HEK293 (cell line): ENCODE measurements around the gene ADAMTS17.

Experiments
- CTCF ChIA-PET: fragments of 350-600 bp; formaldehyde crosslinking; extraction: SDS; loops from one replicate; lab custom pipeline; 2021; ENCODE audit warnings: antibody characterized with exemption; lab: Yijun Ruan, JAX
- POLR2A ChIA-PET: fragments of 300-600 bp; formaldehyde crosslinking; extraction: SDS; loops from one replicate; lab custom pipeline; 2020; ENCODE audit warnings: antibody characterized with exemption, inconsistent platforms; lab: Yijun Ruan, JAX
- H3K27ac ChIP-seq: fragments of 200-500 bp; sonication (Bioruptor generic); 2 replicates; pipeline ENCODE4 v1.5.1; 2014; ENCODE audit warnings: low read depth, low read length, control low read depth, inconsistent platforms; ENCODE audit errors: extremely low read depth
- H3K36me3 ChIP-seq, 2 experiments: fragments of 200-500 bp in 1 of 2; sonication (Bioruptor generic) in 1 of 2; 1 replicate in 1 of 2; 2 replicates in 1 of 2; pipeline ENCODE4 v1.5.1; 2014 to 2017; ENCODE audit warnings: inconsistent platforms in 2 of 2, low read length in 2 of 2; ENCODE audit not compliant: control insufficient read depth in 2 of 2, insufficient read depth in 1 of 2
- H3K4me1 ChIP-seq: fragments of 200-500 bp; sonication (Bioruptor generic); 2 replicates; pipeline ENCODE4 v1.5.1; 2014; ENCODE audit warnings: mild to moderate bottlenecking, low read length, inconsistent platforms; ENCODE audit not compliant: control insufficient read depth, insufficient read depth
- H3K4me3 ChIP-seq: 2 replicates; pipeline ENCODE4 v1.5.1; 2011; ENCODE audit warnings: low read depth, mild to moderate bottlenecking, control low read depth, low read length, moderate library complexity
- H3K9me3 ChIP-seq: fragments of 200-500 bp; sonication (Bioruptor generic); 2 replicates; pipeline ENCODE4 v1.5.1; 2014; ENCODE audit warnings: low read depth, low read length, inconsistent platforms; ENCODE audit not compliant: control insufficient read depth, insufficient read depth
- MYNN ChIP-seq: fragments of 450-650 bp; formaldehyde crosslinking; IDR thresholded peaks from 2 replicates; pipeline ENCODE4 v1.5.1; 2016; ENCODE audit warnings: missing biosample characterization, missing genetic modification characterization, borderline replicate concordance
- SP3 ChIP-seq: fragments of 450-650 bp; formaldehyde crosslinking; IDR thresholded peaks from 2 replicates; pipeline ENCODE4 v1.5.1; 2016; ENCODE audit warnings: missing biosample characterization, missing genetic modification characterization
- YY2 ChIP-seq: fragments of 450-650 bp; formaldehyde crosslinking; IDR thresholded peaks from 2 replicates; pipeline ENCODE4 v1.5.1; 2016; ENCODE audit warnings: missing biosample characterization, missing genetic modification characterization
- ZBTB1 ChIP-seq: fragments of 450-650 bp; formaldehyde crosslinking; IDR thresholded peaks from 2 replicates; pipeline ENCODE4 v1.5.1; 2016; ENCODE audit warnings: missing biosample characterization, missing genetic modification characterization
- ZBTB48 ChIP-seq: fragments of 450-650 bp; formaldehyde crosslinking; IDR thresholded peaks from 2 replicates; pipeline ENCODE4 v1.5.1; 2016; ENCODE audit warnings: missing biosample characterization, missing genetic modification characterization
- ZFP69B ChIP-seq: fragments of 450-650 bp; formaldehyde crosslinking; IDR thresholded peaks from 2 replicates; pipeline ENCODE4 v1.5.1; 2016; ENCODE audit warnings: missing biosample characterization, missing genetic modification characterization
- ZIC2 ChIP-seq: fragments of 450-650 bp; formaldehyde crosslinking; IDR thresholded peaks from 2 replicates; pipeline ENCODE4 v1.5.1; 2016; ENCODE audit warnings: missing biosample characterization, missing genetic modification characterization
- ZNF221 ChIP-seq: fragments of 450-650 bp; formaldehyde crosslinking; IDR thresholded peaks from 2 replicates; pipeline ENCODE4 v1.5.1; 2017; ENCODE audit warnings: missing biosample characterization, missing genetic modification characterization, borderline replicate concordance
- ZNF223 ChIP-seq: fragments of 450-650 bp; formaldehyde crosslinking; IDR thresholded peaks from 2 replicates; pipeline ENCODE4 v1.5.1; 2016; ENCODE audit warnings: missing biosample characterization, missing genetic modification characterization
- ZNF266 ChIP-seq: fragments of 450-650 bp; formaldehyde crosslinking; IDR thresholded peaks from 2 replicates; pipeline ENCODE4 v1.5.1; 2016; ENCODE audit warnings: missing biosample characterization, missing genetic modification characterization, low read depth
- ZNF510 ChIP-seq: fragments of 450-650 bp; formaldehyde crosslinking; IDR thresholded peaks from 2 replicates; pipeline ENCODE4 v1.5.1; 2018; ENCODE audit warnings: mild to moderate bottlenecking, missing genetic modification characterization, missing biosample characterization; ENCODE audit not compliant: insufficient replicate concordance
- ZNF530 ChIP-seq: fragments of 450-650 bp; formaldehyde crosslinking; IDR thresholded peaks from 2 replicates; pipeline ENCODE4 v1.5.1; 2016; ENCODE audit warnings: low read depth, missing biosample characterization, missing genetic modification characterization
- ZNF560 ChIP-seq: fragments of 450-650 bp; formaldehyde crosslinking; IDR thresholded peaks from 2 replicates; pipeline ENCODE4 v1.5.1; 2017; ENCODE audit warnings: missing biosample characterization, missing genetic modification characterization, borderline replicate concordance
- ZNF629 ChIP-seq: fragments of 450-650 bp; formaldehyde crosslinking; IDR thresholded peaks from 2 replicates; pipeline ENCODE4 v1.5.1; 2017; ENCODE audit warnings: missing biosample characterization, missing genetic modification characterization
- ZNF654 ChIP-seq: fragments of 450-650 bp; formaldehyde crosslinking; IDR thresholded peaks from 2 replicates; pipeline ENCODE4 v1.5.1; 2016; ENCODE audit warnings: low read depth, missing biosample characterization, missing genetic modification characterization
- ZNF707 ChIP-seq: fragments of 450-650 bp; formaldehyde crosslinking; IDR thresholded peaks from 2 replicates; pipeline ENCODE4 v1.5.1; 2016; ENCODE audit warnings: missing biosample characterization, missing genetic modification characterization
- ZSCAN4 ChIP-seq: fragments of 450-650 bp; formaldehyde crosslinking; IDR thresholded peaks from 2 replicates; pipeline ENCODE4 v1.5.1; 2017; ENCODE audit warnings: missing biosample characterization, missing genetic modification characterization
- TF ChIP-seq, protein P1 (sequence below): fragments of 450-650 bp; formaldehyde crosslinking; IDR thresholded peaks from 2 replicates; pipeline ENCODE4 v1.5.1; 2016; ENCODE audit warnings: missing biosample characterization, missing genetic modification characterization
- TF ChIP-seq, protein P2 (sequence below): fragments of 450-650 bp; formaldehyde crosslinking; IDR thresholded peaks from 2 replicates; pipeline ENCODE4 v1.5.1; 2016; ENCODE audit warnings: missing biosample characterization, missing genetic modification characterization, low read depth
- TF ChIP-seq, protein P3 (sequence below): fragments of 450-650 bp; IDR thresholded peaks from 2 replicates; pipeline ENCODE4 v1.5.1; 2018; ENCODE audit warnings: missing biosample characterization, mild to moderate bottlenecking, missing genetic modification characterization

Gene ADAMTS17

GRCh38 chr15:100083572-100083971, 258.2 kb downstream of the ADAMTS17 start:
- Histone ChIP-seq H3K4me1 (no peaks in the 10 kb centered on the region), H3K36me3 (no peaks in the 10 kb centered on the region), H3K4me3 (no peak overlapping the region), H3K27ac (no peak overlapping the region), H3K9me3 (no peaks in the 10 kb centered on the region)
- ChIA-PET POLR2A (no interaction called here), CTCF (no interaction called here)
- TF ChIP-seq ZBTB1 (tag by site-specific recombination) (no peak), ZFP69B (no peak), ZNF629 (tag by site-specific recombination) (no peak), ZNF223 (no peak), ZNF560 (tag by site-specific recombination) (no peak), ZBTB48 (no peak), SP3 (no peak), ZNF530 (no peak)
- TF ChIP-seq, protein P1, sequence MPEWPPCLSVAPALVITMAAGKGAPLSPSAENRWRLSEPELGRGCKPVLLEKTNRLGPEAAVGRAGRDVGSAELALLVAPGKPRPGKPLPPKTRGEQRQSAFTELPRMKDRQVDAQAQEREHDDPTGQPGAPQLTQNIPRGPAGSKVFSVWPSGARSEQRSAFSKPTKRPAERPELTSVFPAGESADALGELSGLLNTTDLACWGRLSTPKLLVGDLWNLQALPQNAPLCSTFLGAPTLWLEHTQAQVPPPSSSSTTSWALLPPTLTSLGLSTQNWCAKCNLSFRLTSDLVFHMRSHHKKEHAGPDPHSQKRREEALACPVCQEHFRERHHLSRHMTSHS (tag by site-specific recombination) = no peak

DNA sequence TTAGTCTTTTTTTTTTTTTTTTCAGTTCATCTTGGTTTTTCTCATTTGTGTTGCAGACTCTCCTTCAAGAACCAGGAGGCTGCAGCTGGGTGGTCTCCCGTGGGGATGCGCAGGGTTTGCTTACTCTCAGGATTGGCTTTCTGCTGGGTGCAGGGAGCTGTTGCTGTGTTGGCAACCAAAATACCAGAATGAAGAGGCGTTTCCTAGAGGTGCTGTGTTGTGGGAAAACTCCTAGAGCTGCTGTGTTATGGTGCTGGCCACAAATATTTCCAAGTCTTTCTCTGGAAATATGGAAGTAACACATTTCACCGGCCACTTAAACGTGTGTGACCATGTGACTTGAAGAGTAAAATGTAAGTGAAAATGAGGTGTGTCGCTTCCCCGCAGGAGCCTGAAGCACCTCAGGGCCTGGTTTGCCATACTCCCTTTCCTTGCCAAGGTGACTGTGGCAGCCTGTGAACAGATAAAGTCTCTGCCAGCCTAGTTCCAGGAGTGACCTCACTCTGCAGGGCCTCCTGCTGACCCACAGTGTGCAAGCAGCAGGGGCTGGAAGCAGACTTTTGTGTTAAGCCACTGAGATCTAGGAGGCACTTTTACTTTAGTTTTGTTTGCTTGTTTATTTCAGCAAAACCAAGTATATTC, 258.9 kb downstream of the ADAMTS17 start:
- no peaks in the 10 kb centered on the region for H3K4me1 ChIP-seq
- POLR2A ChIA-PET = no interaction called here
- no peaks in the 10 kb centered on the region for H3K9me3 ChIP-seq
- no peak overlapping the region for H3K27ac ChIP-seq
- TF ChIP-seq ZIC2 (tag by site-specific recombination) (peak; percentile 57), ZNF221 (tag by site-specific recombination) (no peak)
- TF ChIP-seq, all 188 proteins: peak for 1
- Histone ChIP-seq H3K36me3 (no peaks in the 10 kb centered on the region), H3K4me3 (no peak overlapping the region)
- CTCF ChIA-PET = interaction anchor here (0.7 kb wide), 1 partner anchor 23 kb away, joined by 3 read pairs; no protein-coding TSS in a partner anchor

GRCh38 chr15:100081454-100081853, 260.3 kb downstream of the ADAMTS17 start:
- no peak for TF ChIP-seq ZSCAN4 (tag by site-specific recombination)
- no peak for TF ChIP-seq YY2
- TF ChIP-seq, protein P2, sequence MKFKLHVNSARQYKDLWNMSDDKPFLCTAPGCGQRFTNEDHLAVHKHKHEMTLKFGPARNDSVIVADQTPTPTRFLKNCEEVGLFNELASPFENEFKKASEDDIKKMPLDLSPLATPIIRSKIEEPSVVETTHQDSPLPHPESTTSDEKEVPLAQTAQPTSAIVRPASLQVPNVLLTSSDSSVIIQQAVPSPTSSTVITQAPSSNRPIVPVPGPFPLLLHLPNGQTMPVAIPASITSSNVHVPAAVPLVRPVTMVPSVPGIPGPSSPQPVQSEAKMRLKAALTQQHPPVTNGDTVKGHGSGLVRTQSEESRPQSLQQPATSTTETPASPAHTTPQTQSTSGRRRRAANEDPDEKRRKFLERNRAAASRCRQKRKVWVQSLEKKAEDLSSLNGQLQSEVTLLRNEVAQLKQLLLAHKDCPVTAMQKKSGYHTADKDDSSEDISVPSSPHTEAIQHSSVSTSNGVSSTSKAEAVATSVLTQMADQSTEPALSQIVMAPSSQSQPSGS (tag by site-specific recombination) = no peak
- TF ChIP-seq ZNF654 (tag by site-specific recombination) = no peak
- no peak for TF ChIP-seq ZFP69B
- no peak for TF ChIP-seq ZNF266 (tag by site-specific recombination)
- TF ChIP-seq ZNF707 = no peak
- TF ChIP-seq ZNF510 = no peak
- TF ChIP-seq MYNN = no peak
- TF ChIP-seq, protein P3, sequence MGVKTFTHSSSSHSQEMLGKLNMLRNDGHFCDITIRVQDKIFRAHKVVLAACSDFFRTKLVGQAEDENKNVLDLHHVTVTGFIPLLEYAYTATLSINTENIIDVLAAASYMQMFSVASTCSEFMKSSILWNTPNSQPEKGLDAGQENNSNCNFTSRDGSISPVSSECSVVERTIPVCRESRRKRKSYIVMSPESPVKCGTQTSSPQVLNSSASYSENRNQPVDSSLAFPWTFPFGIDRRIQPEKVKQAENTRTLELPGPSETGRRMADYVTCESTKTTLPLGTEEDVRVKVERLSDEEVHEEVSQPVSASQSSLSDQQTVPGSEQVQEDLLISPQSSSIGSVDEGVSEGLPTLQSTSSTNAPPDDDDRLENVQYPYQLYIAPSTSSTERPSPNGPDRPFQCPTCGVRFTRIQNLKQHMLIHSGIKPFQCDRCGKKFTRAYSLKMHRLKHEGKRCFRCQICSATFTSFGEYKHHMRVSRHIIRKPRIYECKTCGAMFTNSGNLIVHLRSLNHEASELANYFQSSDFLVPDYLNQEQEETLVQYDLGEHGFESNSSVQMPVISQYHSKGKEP (tag by site-specific recombination) = no peak
- CTCF ChIA-PET = no interaction called here
- Histone ChIP-seq H3K4me3 (no peak overlapping the region), H3K4me1 (no peaks in the 10 kb centered on the region), H3K27ac (no peak overlapping the region), H3K36me3 (no peaks in the 10 kb centered on the region), H3K9me3 (no peaks in the 10 kb centered on the region)
- POLR2A ChIA-PET = no interaction called here
